Measurements from ENCODE around the gene MDM2.
"Not testable (repeated sequence)": the region's sequence is repeated elsewhere in the genome, so short reads cannot be mapped to it uniquely, and the experiment has no call there.

MDM2 gene

DNA sequence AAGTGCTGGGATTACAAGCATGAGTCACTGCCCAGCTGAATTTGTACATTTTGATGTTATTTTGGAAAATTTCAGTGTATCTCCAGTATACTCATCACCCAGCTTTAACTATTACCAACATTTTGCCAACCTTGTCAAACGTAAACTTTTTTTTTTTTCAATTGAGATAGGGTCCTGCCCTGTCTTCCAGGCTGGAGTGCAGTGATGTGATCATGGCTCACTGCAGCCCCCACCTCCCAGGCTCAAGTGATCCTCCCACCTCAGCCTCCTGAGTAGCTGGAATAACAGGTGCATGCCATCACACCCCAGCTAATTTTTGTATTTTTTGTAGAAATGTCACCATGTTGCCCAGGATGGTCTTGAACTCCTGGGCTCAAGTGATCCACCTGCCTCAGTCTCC lies 29.2 kb downstream of the MDM2 start:
- no peaks in the 10 kb centered on the region for H3K27me3 ChIP-seq (ENCODE audit: insufficient read depth, low read length)
- H3K4me3 ChIP-seq (ENCODE audit: low read length): no peak overlapping the region
- no peak overlapping the region for H3K27ac ChIP-seq (ENCODE audit: low read length)
- H3K9me3 ChIP-seq (ENCODE audit: insufficient read depth, low read depth, low read length): no peaks in the 10 kb centered on the region
- peaks cover 6% of the 10 kb centered on the region; the same call in 1 of the 2 replicates for H3K4me1 ChIP-seq (ENCODE audit: insufficient read depth, low read length)
- H3K9ac ChIP-seq (ENCODE audit: low read depth, low read length): no peak overlapping the region
- peaks cover 92% of the 10 kb centered on the region for H3K36me3 ChIP-seq (ENCODE audit: insufficient read depth, low read depth, low read length)

DNA sequence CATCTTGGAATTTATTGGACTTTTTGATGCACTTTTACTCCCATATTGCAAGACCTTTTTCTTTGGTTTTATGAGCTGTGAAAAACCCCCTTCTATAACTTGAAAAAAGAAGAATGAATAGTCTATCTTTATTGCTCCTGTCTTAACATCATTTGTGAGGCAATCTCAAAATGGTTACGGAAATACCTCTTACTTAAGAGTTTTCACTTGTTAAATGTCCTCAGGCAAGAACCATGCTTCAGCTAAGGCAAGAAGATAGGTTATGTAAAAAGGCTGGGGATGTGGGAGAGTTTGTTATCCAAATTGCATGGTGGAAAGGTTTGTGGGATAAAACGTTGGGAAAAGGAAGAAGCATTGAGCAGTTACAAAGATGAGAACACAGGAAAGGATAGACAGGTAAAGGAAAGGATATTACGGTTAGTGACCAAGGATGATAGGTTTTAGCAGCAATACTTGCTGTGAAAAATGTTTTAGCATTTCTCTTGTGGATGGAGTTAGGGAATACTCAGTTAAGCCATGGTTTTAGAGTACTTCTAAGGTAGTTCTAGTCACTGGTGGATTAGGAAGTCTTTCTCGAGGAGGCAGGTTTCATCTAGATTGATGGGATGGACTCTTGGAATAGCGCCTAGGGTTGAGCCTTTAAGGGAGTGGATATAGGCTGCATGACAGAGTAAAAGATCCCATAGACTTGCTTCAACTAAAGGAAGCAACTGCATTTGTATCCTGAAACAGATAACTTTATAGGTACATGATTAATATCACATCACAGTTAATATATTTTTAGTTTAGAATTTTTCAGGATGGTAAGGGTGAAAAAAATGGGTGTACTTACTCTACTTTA lies 30.3 kb downstream of the MDM2 start:
- Histone ChIP-seq H3K27me3 (ENCODE audit: insufficient read depth, low read length) (no peaks in the 10 kb centered on the region), H3K9me3 (ENCODE audit: insufficient read depth, low read depth, low read length) (no peaks in the 10 kb centered on the region), H3K4me1 (ENCODE audit: insufficient read depth, low read length) (peaks cover 6% of the 10 kb centered on the region; the same call in 1 of the 2 replicates), H3K9ac (ENCODE audit: low read depth, low read length) (no peak overlapping the region), H3K27ac (ENCODE audit: low read length) (no peak overlapping the region), H3K36me3 (ENCODE audit: insufficient read depth, low read depth, low read length) (peaks cover 98% of the 10 kb centered on the region), H3K4me3 (ENCODE audit: low read length) (no peak overlapping the region)

DNA sequence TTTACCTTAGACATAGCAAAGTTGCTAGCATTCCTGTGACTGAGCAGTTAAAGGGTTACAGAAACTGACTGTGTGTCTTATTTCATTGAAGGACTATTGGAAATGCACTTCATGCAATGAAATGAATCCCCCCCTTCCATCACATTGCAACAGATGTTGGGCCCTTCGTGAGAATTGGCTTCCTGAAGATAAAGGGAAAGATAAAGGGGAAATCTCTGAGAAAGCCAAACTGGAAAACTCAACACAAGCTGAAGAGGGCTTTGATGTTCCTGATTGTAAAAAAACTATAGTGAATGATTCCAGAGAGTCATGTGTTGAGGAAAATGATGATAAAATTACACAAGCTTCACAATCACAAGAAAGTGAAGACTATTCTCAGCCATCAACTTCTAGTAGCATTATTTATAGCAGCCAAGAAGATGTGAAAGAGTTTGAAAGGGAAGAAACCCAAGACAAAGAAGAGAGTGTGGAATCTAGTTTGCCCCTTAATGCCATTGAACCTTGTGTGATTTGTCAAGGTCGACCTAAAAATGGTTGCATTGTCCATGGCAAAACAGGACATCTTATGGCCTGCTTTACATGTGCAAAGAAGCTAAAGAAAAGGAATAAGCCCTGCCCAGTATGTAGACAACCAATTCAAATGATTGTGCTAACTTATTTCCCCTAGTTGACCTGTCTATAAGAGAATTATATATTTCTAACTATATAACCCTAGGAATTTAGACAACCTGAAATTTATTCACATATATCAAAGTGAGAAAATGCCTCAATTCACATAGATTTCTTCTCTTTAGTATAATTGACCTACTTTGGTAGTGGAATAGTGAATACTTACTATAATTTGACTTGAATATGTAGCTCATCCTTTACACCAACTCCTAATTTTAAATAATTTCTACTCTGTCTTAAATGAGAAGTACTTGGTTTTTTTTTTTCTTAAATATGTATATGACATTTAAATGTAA lies 31.5 kb downstream of the MDM2 start:
- Histone ChIP-seq H3K9ac (ENCODE audit: low read depth, low read length) (no peak overlapping the region), H3K4me1 (ENCODE audit: insufficient read depth, low read length) (peaks cover 6% of the 10 kb centered on the region; the same call in 1 of the 2 replicates), H3K9me3 (ENCODE audit: insufficient read depth, low read depth, low read length) (no peaks in the 10 kb centered on the region), H3K27me3 (ENCODE audit: insufficient read depth, low read length) (no peaks in the 10 kb centered on the region), H3K27ac (ENCODE audit: low read length) (no peak overlapping the region), H3K36me3 (ENCODE audit: insufficient read depth, low read depth, low read length) (peaks cover 100% of the 10 kb centered on the region), H3K4me3 (ENCODE audit: low read length) (no peak overlapping the region)

DNA sequence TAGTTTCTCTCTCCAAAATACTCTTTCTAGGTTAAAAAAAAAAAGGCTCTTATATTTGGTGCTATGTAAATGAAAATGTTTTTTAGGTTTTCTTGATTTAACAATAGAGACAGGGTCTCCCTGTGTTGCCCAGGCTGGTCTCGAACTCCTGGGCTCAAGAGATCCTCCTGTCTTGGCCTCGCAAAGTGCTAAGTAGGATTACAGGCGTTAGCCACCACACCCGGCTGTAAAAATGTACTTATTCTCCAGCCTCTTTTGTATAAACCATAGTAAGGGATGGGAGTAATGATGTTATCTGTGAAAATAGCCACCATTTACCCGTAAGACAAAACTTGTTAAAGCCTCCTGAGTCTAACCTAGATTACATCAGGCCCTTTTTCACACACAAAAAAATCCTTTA lies 33.2 kb downstream of the MDM2 start:
- peaks cover 91% of the 10 kb centered on the region for H3K36me3 ChIP-seq (ENCODE audit: insufficient read depth, low read depth, low read length)
- not testable (repeated sequence) for H3K27me3 ChIP-seq (ENCODE audit: insufficient read depth, low read length); H3K9me3 ChIP-seq (ENCODE audit: insufficient read depth, low read depth, low read length)

DNA sequence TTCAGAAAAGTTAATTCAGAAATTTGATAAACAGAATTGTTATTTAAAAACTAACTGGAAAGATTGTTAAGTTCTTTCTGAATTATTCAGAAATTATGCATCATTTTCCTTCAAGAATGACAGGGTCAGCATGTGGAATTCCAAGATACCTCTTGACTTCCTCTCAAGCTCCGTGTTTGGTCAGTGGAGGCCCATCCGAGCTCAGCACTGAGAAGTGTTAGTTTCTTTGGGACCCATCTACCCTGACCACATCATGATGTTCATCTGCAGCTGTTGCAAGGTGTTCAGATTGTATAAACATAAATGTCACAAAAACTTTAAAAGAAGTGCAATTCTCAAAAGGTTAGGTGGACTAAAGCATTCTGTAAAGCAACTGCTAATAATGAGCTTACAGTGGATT lies 33.7 kb downstream of the MDM2 start:
- H3K4me3 ChIP-seq (ENCODE audit: low read length): no peak overlapping the region
- no peaks in the 10 kb centered on the region for H3K4me1 ChIP-seq (ENCODE audit: insufficient read depth, low read length)
- no peak overlapping the region for H3K27ac ChIP-seq (ENCODE audit: low read length)
- H3K9ac ChIP-seq (ENCODE audit: low read depth, low read length): no peak overlapping the region
- H3K27me3 ChIP-seq (ENCODE audit: insufficient read depth, low read length): no peaks in the 10 kb centered on the region
- H3K36me3 ChIP-seq (ENCODE audit: insufficient read depth, low read depth, low read length): peaks cover 85% of the 10 kb centered on the region
- H3K9me3 ChIP-seq (ENCODE audit: insufficient read depth, low read depth, low read length): no peaks in the 10 kb centered on the region

More for the DNA sequence above, 33.2 kb downstream of the MDM2 start:
- H3K9ac ChIP-seq (ENCODE audit: low read depth, low read length); H3K4me3 ChIP-seq (ENCODE audit: low read length); H3K27ac ChIP-seq (ENCODE audit: low read length); H3K4me1 ChIP-seq (ENCODE audit: insufficient read depth, low read length): not testable (repeated sequence)

DNA sequence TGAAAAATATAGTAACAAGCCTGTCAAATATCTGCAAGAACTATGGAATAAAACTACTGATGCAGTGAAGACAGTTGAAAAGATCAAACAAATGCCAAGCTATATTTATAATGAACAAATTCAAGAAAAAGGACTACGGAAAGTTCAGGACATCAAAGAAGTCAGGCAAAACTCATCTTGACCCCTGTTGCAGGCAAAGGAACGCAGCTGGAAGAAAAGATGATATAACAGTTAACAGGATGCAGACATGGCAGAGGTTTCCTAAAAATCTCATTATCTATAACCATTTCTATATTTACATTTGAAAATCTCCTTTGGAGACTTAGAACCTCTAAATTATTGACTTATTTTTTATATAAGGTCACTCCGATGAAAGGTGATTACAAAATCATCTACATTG lies 34.1 kb downstream of the MDM2 start:
- Histone ChIP-seq H3K27me3 (ENCODE audit: insufficient read depth, low read length) (no peaks in the 10 kb centered on the region), H3K36me3 (ENCODE audit: insufficient read depth, low read depth, low read length) (peaks cover 81% of the 10 kb centered on the region), H3K4me1 (ENCODE audit: insufficient read depth, low read length) (no peaks in the 10 kb centered on the region), H3K9ac (ENCODE audit: low read depth, low read length) (no peak overlapping the region), H3K27ac (ENCODE audit: low read length) (no peak overlapping the region), H3K4me3 (ENCODE audit: low read length) (no peak overlapping the region), H3K9me3 (ENCODE audit: insufficient read depth, low read depth, low read length) (no peaks in the 10 kb centered on the region)

DNA sequence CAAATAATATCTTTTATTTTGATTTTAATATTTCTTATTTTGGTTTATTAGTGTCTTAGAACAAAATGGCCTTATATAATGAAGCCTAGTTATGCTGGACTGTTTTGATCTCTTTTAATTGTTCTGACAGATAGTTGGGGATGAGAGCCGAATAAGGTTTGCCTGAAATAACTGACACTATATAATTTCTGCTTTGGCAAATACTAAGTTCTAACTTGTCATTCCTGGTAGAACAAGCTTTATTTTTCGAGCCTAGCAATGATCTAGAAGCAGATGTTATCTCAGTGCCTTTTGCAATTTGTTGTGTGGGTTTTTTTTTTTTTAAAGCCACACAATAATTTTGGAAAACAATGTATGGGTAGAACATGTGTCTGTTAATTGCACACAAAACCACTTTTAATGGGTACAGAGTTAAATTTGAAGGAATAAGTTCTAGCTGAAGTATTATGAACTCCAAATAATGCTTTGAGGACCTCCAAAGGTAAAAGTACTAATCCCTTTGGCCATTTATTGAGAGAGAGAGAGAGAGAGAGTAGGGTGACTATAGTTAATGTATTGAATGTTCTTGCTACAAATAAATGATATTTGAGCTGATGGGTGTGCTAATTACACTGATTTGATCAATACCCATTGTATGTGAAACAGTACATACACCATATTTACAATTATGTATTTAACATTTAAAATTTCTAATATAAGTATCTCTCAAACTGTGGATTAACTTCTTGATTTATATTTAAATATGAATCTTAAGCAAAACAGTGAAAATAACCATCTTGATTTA lies 35.0 kb downstream of the MDM2 start:
- Histone ChIP-seq H3K4me1 (ENCODE audit: insufficient read depth, low read length) (no peaks in the 10 kb centered on the region), H3K36me3 (ENCODE audit: insufficient read depth, low read depth, low read length) (peaks cover 73% of the 10 kb centered on the region), H3K4me3 (ENCODE audit: low read length) (no peak overlapping the region), H3K27ac (ENCODE audit: low read length) (no peak overlapping the region), H3K27me3 (ENCODE audit: insufficient read depth, low read length) (no peaks in the 10 kb centered on the region), H3K9ac (ENCODE audit: low read depth, low read length) (no peak overlapping the region), H3K9me3 (ENCODE audit: insufficient read depth, low read depth, low read length) (no peaks in the 10 kb centered on the region)

DNA sequence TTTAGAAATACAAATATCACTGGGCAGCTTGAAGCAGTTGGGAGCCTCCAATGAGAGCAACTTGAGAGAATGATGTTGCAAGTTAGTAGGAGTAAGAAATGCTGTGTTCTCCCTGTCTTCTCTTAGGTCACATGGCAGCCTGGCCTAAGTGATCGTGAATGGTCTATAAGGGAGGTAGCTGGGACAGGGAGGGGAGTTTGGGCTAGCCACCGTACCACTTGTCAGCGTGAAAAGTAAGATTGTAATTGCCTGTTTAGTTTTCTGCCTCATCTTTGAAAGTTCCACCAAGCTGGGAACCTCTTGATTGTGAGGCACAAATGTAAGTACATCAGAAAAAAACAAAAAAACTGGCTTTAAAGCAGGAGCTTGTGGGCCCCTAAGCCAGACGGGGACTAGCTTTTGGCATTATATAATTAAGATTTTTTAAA lies 36.4 kb downstream of the MDM2 start:
- H3K4me3 ChIP-seq (ENCODE audit: low read length): no peak overlapping the region
- H3K27ac ChIP-seq (ENCODE audit: low read length): no peak overlapping the region
- peaks cover 59% of the 10 kb centered on the region for H3K36me3 ChIP-seq (ENCODE audit: insufficient read depth, low read depth, low read length)

DNA sequence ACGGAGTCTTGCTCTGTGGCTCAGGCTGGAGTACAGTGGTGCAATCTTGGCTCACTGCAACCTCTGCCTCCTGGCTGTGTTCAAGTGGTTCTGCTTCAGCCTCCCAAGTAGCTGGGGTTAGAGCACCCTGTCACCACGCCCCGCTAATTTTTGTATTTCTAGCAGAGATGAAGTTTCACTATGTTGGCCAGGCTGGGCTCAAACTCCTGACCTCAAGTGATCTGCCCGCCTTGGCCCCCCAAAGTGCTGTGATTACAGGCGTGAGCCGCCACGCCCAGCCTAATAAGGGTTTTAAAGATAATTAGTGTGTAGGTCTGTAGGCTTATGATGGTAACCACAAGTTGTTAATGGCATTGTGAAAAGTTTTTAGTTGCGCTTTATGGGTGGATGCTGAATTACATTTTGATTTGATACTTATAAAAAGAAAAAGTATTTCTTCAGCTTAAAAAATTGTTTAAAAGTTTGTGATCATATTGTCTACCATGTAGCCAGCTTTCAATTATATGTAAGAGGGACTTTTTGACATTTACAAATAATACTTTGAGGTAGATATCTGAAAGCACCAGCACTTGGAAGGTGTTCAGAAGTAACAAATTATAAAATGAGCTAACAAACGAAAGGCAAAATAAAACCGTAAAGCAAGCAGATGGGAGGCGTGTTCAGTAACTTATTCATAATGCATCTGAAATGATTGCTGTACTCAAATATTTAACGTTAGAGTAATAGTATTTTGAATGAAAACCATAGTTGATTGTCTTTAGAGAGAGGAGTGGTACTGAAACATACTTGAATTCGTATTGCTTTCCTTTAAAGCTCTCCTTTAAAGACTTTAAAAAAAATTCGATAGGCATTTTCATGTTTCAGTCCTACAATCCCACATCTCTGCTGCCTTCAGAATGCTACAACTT lies 37.1 kb downstream of the MDM2 start:
- H3K27ac ChIP-seq (ENCODE audit: low read length): no peak overlapping the region
- H3K9me3 ChIP-seq (ENCODE audit: insufficient read depth, low read depth, low read length): no peaks in the 10 kb centered on the region
- H3K36me3 ChIP-seq (ENCODE audit: insufficient read depth, low read depth, low read length): peaks cover 52% of the 10 kb centered on the region
- no peaks in the 10 kb centered on the region for H3K27me3 ChIP-seq (ENCODE audit: insufficient read depth, low read length)
- no peak overlapping the region for H3K9ac ChIP-seq (ENCODE audit: low read depth, low read length)
- no peaks in the 10 kb centered on the region for H3K4me1 ChIP-seq (ENCODE audit: insufficient read depth, low read length)
- no peak overlapping the region for H3K4me3 ChIP-seq (ENCODE audit: low read length)

More for the DNA sequence above, 36.4 kb downstream of the MDM2 start:
- H3K27me3 ChIP-seq (ENCODE audit: insufficient read depth, low read length): no peaks in the 10 kb centered on the region
- no peak overlapping the region for H3K9ac ChIP-seq (ENCODE audit: low read depth, low read length)
- H3K4me1 ChIP-seq (ENCODE audit: insufficient read depth, low read length): no peaks in the 10 kb centered on the region
- H3K9me3 ChIP-seq (ENCODE audit: insufficient read depth, low read depth, low read length): no peaks in the 10 kb centered on the region

DNA sequence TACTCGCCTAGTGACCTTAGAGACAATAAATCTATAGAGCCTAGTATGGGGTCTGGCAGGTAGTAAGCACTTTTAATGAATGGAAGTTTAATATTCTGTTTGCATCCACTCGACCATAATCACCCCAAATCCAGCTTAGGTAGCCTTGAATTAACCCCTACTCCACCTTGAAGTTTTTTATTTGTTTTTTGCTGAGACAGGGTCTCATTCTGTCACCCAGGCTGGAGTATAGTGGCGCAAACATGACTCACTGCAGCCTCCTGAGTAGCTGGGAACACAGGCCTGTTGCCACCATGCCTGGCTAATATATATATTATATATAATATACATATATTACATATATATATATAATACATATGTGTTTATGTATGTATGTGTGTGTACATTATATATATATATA lies 38.8 kb downstream of the MDM2 start:
- H3K27me3 ChIP-seq (ENCODE audit: insufficient read depth, low read length): no peaks in the 10 kb centered on the region
- no peak overlapping the region for H3K9ac ChIP-seq (ENCODE audit: low read depth, low read length)
- H3K4me3 ChIP-seq (ENCODE audit: low read length): no peak overlapping the region
- peaks cover 34% of the 10 kb centered on the region for H3K36me3 ChIP-seq (ENCODE audit: insufficient read depth, low read depth, low read length)
- no peak overlapping the region for H3K27ac ChIP-seq (ENCODE audit: low read length)
- no peaks in the 10 kb centered on the region for H3K4me1 ChIP-seq (ENCODE audit: insufficient read depth, low read length)
- H3K9me3 ChIP-seq (ENCODE audit: insufficient read depth, low read depth, low read length): no peaks in the 10 kb centered on the region

All from iPS-20b (cell line).